Activated CD4-positive, alpha-beta T cell treated with anti-CD3 and anti-CD28 coated beads for 36 hours (primary cell): Measurements from ENCODE around the gene CCDC181. TPM values are rescaled to one million over a fixed set of nuclear protein-coding genes. Genes with fewer than 3 reads are reported as not detected.

ENCODE experiments used
- ATAC-seq: fragments of 200-7000 bp; cut with Tn5 transposase; one replicate; pipeline ENCODE4 v1.10.0; 2021; ENCODE audit warnings: mild to moderate bottlenecking, moderate library complexity
- CTCF ChIA-PET: fragments of 350-600 bp; sonication (Branson Sonifier 250); formaldehyde crosslinking; loops from one replicate; lab custom pipeline; 2021; ENCODE audit warnings: antibody characterized with exemption; lab: Charles Lee
- POLR2A ChIA-PET: fragments of 350-600 bp; sonication (Branson Sonifier 250); formaldehyde crosslinking; loops from one replicate; lab custom pipeline; 2021; ENCODE audit warnings: antibody characterized with exemption, inconsistent platforms; lab: Charles Lee
- DNase-seq: peaks from one replicate; pipeline ENCODE4 v3.0.0-alpha.2; 2020
- H3K27ac Mint-ChIP-seq: one replicate; pipeline ENCODE4 v1.8.0; 2021; ENCODE audit warnings: mixed read lengths
- H3K27me3 Mint-ChIP-seq: one replicate; pipeline ENCODE4 v1.8.0; 2021; ENCODE audit warnings: mixed read lengths
- H3K36me3 Mint-ChIP-seq: one replicate; pipeline ENCODE4 v1.8.0; 2021; ENCODE audit warnings: low read depth, mixed read lengths
- H3K4me1 Mint-ChIP-seq: one replicate; pipeline ENCODE4 v1.8.0; 2021; ENCODE audit warnings: mixed read lengths
- H3K4me3 Mint-ChIP-seq: one replicate; pipeline ENCODE4 v1.8.0; 2021; ENCODE audit warnings: mild to moderate bottlenecking, moderate library complexity, mixed read lengths
- H3K9me3 Mint-ChIP-seq: one replicate; pipeline ENCODE4 v1.8.0; 2021; ENCODE audit warnings: low read depth, mixed read lengths
- intact Hi-C, 2 experiments: fragments of 100-400 bp; cut with DNase I in 1 of 2; cut with micrococcal nuclease in 1 of 2; formaldehyde crosslinking; loops; one replicate each; pipeline versions ENCODE4 v1.14.2 to v1.15.1; 2022 to 2024; cut with DNase I, micrococcal nuclease
- total RNA-seq, 2 experiments: library from RNA; stranded (reverse); gene quantifications; one replicate each; pipeline ENCODE4 v1.2.3, GENCODE V29; 2021

CCDC181 gene
- under 1 TPM; 0.11 to 0.14 TPM for total RNA-seq

GRCh38 chr1:169427081-169427641, at the start of gene CCDC181:
Gene CCDC181 (minus strand): TSS chr1:169427474. CDS start chr1:169424927, 2,547 bp downstream.
- intact Hi-C loops: no loop called here
- ChIA-PET POLR2A (interaction anchor here (0.7 kb wide), 1 partner anchor 386 kb away, joined by 3 read pairs; no protein-coding TSS in a partner anchor), CTCF (interaction anchor here (0.6 to 1.8 kb wide), 3 partner anchors 63 to 339 kb away, joined by 3 to 4 read pairs (median 3); no protein-coding TSS in a partner anchor)

GRCh38 chr1:169475806-169476387, 48.6 kb upstream of the CCDC181 start:
- Mint-ChIP-seq H3K9me3 (no peaks in the 10 kb centered on the region), H3K27ac (no peak overlapping the region), H3K27me3 (no peaks in the 10 kb centered on the region), H3K4me3 (no peak overlapping the region), H3K4me1 (peaks cover 6% of the 10 kb centered on the region), H3K36me3 (peaks cover 2% of the 10 kb centered on the region)
- CTCF ChIA-PET: interaction anchor here (0.6 to 0.9 kb wide), 4 partner anchors 10 to 838 kb away, joined by 3 read pairs; partner anchors contain the start of genes F5 and SLC19A2
- intact Hi-C loops: no loop called here
- ATAC-seq: no peak
- DNase-seq: no peak
- POLR2A ChIA-PET: no interaction called here

More at GRCh38 chr1:169427081-169427641, at the start of gene CCDC181:
- Mint-ChIP-seq H3K27ac (no peak within 1 kb of the TSS), H3K27me3 (peaks cover 52% of the 10 kb centered on the region), H3K9me3 (peaks cover 2% of the 10 kb centered on the region), H3K4me1 (peaks cover 4% of the 10 kb centered on the region), H3K4me3 (peak within 1 kb of the TSS; percentile 79), H3K36me3 (no peaks in the 10 kb centered on the region)
- peak; percentile 76 for DNase-seq
- ATAC-seq: peak; percentile 93

GRCh38 chr1:169474302-169474995, 47.2 kb upstream of the CCDC181 start:
- Mint-ChIP-seq H3K36me3 (peaks cover 2% of the 10 kb centered on the region), H3K27ac (no peak overlapping the region), H3K4me1 (peaks cover 3% of the 10 kb centered on the region), H3K27me3 (no peaks in the 10 kb centered on the region), H3K9me3 (no peaks in the 10 kb centered on the region), H3K4me3 (no peak overlapping the region)
- no peak for ATAC-seq
- intact Hi-C loops: no loop called here
- ChIA-PET CTCF (interaction anchor here (0.6 to 1.0 kb wide), 3 partner anchors 9 to 960 kb away, joined by 3 to 5 read pairs (median 4); no protein-coding TSS in a partner anchor), POLR2A (no interaction called here)
- DNase-seq: no peak

DNA sequence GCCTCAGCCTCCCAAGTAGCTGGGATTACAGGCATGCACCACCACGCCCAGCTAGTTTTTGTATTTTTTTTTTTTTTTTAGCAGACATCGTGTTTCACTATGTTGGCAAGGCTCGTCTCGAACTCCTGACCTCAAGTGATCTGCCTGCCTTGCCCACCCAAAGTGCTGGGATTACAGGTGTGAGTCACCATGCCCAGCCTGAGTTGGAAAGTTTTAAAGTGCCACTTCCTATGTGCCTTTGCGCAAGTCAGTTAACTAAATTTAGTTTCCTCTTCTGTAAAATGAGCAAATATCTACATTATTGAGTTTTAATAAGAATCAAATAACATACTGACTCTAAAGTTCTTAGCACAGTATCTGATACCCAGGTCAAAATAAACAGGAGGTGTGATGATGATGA, 46.1 kb upstream of the CCDC181 start:
- no peaks in the 10 kb centered on the region for H3K27me3 Mint-ChIP-seq
- H3K9me3 Mint-ChIP-seq: no peaks in the 10 kb centered on the region
- peaks cover 6% of the 10 kb centered on the region for H3K4me1 Mint-ChIP-seq
- H3K36me3 Mint-ChIP-seq: peaks cover 2% of the 10 kb centered on the region
- POLR2A ChIA-PET: no interaction called here
- ATAC-seq: no peak
- CTCF ChIA-PET: interaction anchor here (1.1 kb wide), 1 partner anchor 72 kb away, joined by 5 read pairs; no protein-coding TSS in a partner anchor
- no peak overlapping the region for H3K4me3 Mint-ChIP-seq
- intact Hi-C loops: no loop called here
- no peak overlapping the region for H3K27ac Mint-ChIP-seq
- no peak for DNase-seq

GRCh38 chr1:169472738-169473137, 45.5 kb upstream of the CCDC181 start:
- DNase-seq: no peak
- intact Hi-C loops: no loop called here
- no peak overlapping the region for H3K4me3 Mint-ChIP-seq
- ChIA-PET POLR2A (no interaction called here), CTCF (interaction anchor here (1.1 kb wide), 2 partner anchors 57 to 73 kb away, joined by 3 to 5 read pairs; no protein-coding TSS in a partner anchor)
- peaks cover 6% of the 10 kb centered on the region for H3K4me1 Mint-ChIP-seq
- no peak overlapping the region for H3K27ac Mint-ChIP-seq
- no peaks in the 10 kb centered on the region for H3K9me3 Mint-ChIP-seq
- H3K36me3 Mint-ChIP-seq: peaks cover 2% of the 10 kb centered on the region
- ATAC-seq: no peak
- H3K27me3 Mint-ChIP-seq: no peaks in the 10 kb centered on the region

DNA sequence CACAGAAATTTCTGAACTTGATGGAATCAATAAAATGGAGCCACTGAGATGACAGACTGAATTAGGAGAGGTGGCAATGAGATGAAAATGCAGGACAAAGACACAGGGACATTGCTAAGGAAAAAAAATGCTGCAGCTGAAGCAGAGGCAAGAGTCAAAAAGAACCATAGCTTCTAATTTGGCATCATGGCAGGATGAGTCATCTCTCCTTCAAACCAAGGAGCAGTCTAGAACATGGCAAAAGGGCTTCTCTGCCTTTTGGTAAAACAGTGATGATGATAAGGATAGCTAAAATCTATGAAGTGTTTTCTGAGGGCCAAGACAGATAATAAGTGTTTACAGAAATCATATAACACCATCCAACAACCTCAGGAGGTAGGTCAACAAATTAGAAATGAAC, 41.7 kb upstream of the CCDC181 start:
- ChIA-PET CTCF (interaction anchor here (1.2 to 1.3 kb wide), 2 partner anchors 77 to 121 kb away, joined by 4 to 6 read pairs; no protein-coding TSS in a partner anchor), POLR2A (no interaction called here)
- intact Hi-C loops: loop anchor here in 1 of 2 experiments (5.0 kb wide), 1 partner anchor 243 kb away; the partner anchor contains the start of gene SELL
- peak; percentile 49 for ATAC-seq
- no peak for DNase-seq
- Mint-ChIP-seq H3K4me3 (no peak overlapping the region), H3K9me3 (no peaks in the 10 kb centered on the region), H3K4me1 (peaks cover 6% of the 10 kb centered on the region), H3K27ac (no peak overlapping the region), H3K36me3 (peaks cover 2% of the 10 kb centered on the region), H3K27me3 (no peaks in the 10 kb centered on the region)

GRCh38 chr1:169466259-169467230, 39.3 kb upstream of the CCDC181 start:
- ATAC-seq: no peak
- intact Hi-C loops: loop anchor here (1.0 to 5.0 kb wide), 3 partner anchors 80 to 342 kb away; partner anchors contain the start of gene SELL (in 1 of the 2)
- peaks cover 4% of the 10 kb centered on the region for H3K4me1 Mint-ChIP-seq
- ChIA-PET CTCF (interaction anchor here (0.7 to 1.3 kb wide), 3 partner anchors 43 to 246 kb away, joined by 3 to 5 read pairs (median 3); no protein-coding TSS in a partner anchor), POLR2A (interaction anchor here (0.6 kb wide), 1 partner anchor 1531 kb away, joined by 5 read pairs; no protein-coding TSS in a partner anchor)
- no peaks in the 10 kb centered on the region for H3K27me3 Mint-ChIP-seq
- peaks cover 4% of the 10 kb centered on the region for H3K36me3 Mint-ChIP-seq
- no peaks in the 10 kb centered on the region for H3K9me3 Mint-ChIP-seq
- no peak overlapping the region for H3K27ac Mint-ChIP-seq
- H3K4me3 Mint-ChIP-seq: no peak overlapping the region
- peak; percentile 46 for DNase-seq

GRCh38 chr1:169465281-169465680, 38.0 kb upstream of the CCDC181 start:
- DNase-seq: no peak
- Mint-ChIP-seq H3K9me3 (no peaks in the 10 kb centered on the region), H3K27ac (no peak overlapping the region), H3K4me3 (no peak overlapping the region), H3K4me1 (peaks cover 16% of the 10 kb centered on the region), H3K27me3 (peaks cover 7% of the 10 kb centered on the region), H3K36me3 (peaks cover 4% of the 10 kb centered on the region)
- no peak for ATAC-seq
- ChIA-PET CTCF (interaction anchor here (0.9 to 1.1 kb wide), 4 partner anchors 9 to 247 kb away, joined by 3 to 5 read pairs (median 4); no protein-coding TSS in a partner anchor), POLR2A (no interaction called here)
- intact Hi-C loops: loop anchor here in 1 of 2 experiments (5.0 kb wide), 1 partner anchor 247 kb away; the partner anchor contains the start of gene SELL

GRCh38 chr1:169462385-169462784, 35.1 kb upstream of the CCDC181 start:
- Mint-ChIP-seq H3K27ac (no peak overlapping the region), H3K27me3 (peaks cover 10% of the 10 kb centered on the region), H3K36me3 (peaks cover 4% of the 10 kb centered on the region), H3K4me3 (no peak overlapping the region), H3K4me1 (peaks cover 16% of the 10 kb centered on the region), H3K9me3 (no peaks in the 10 kb centered on the region)
- ATAC-seq (no peak), DNase-seq (no peak)
- CTCF ChIA-PET: no interaction called here
- POLR2A ChIA-PET: interaction anchor here (0.6 kb wide), 1 partner anchor 230 kb away, joined by 5 read pairs; no protein-coding TSS in a partner anchor
- intact Hi-C loops: no loop called here

DNA sequence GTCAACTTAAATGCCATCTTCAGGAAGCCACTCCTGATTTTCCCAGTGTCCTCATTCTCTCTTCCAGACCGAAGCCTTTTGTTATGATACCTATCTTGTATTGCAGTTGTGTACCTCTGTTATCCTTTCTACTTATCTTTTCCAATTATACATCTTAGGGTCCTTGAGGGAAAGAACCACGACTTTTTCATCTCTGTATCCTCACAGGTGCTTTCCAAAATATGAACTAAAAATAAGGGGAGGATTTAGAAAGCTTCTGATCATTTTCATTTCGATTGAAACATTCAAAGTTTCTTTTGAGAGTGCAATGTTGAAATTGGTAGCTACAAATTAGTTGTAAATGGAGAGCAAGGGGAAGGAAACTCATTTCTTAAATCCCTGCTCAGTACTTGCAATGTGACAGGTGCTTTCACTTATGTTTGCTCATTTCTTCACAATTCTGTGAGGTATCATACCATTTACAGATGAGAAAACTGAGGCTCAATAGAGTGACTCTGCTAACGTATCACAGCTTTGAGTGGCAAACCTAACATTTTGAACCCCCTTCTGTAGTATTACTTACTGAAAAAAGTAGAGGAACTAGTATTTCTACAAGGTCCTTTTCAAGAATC, 34.2 kb upstream of the CCDC181 start:
- peaks cover 7% of the 10 kb centered on the region for H3K9me3 Mint-ChIP-seq
- no peak overlapping the region for H3K4me3 Mint-ChIP-seq
- POLR2A ChIA-PET: no interaction called here
- ATAC-seq (peak; percentile 74), DNase-seq (no peak)
- intact Hi-C loops: no loop called here
- H3K36me3 Mint-ChIP-seq: peaks cover 3% of the 10 kb centered on the region
- CTCF ChIA-PET: interaction anchor here (1.1 to 1.5 kb wide), 2 partner anchors 13 to 45 kb away, joined by 3 to 4 read pairs; no protein-coding TSS in a partner anchor
- peaks cover 16% of the 10 kb centered on the region for H3K4me1 Mint-ChIP-seq
- H3K27me3 Mint-ChIP-seq: peaks cover 10% of the 10 kb centered on the region
- H3K27ac Mint-ChIP-seq: no peak overlapping the region
